MM.1S (cell line): Measurements from ENCODE around the gene SYTL3.

ENCODE experiments used
- DNase-seq: peaks from one replicate; pipeline ENCODE4 v3.0.0-alpha.2; 2015
- H2AFZ ChIP-seq: fragments of 300-600 bp; sonication (generic); 2 replicates; pipeline ENCODE4 v1.6.0; 2016; ENCODE audit warnings: antibody characterized with exemption, low read length
- H3F3A ChIP-seq: fragments of 300-600 bp; sonication (generic); 2 replicates; pipeline ENCODE4 v1.6.1; 2016; ENCODE audit warnings: mild to moderate bottlenecking, antibody characterized with exemption, low read length, moderate library complexity, mixed read lengths; ENCODE audit not compliant: insufficient read depth
- H3K27ac ChIP-seq: fragments of 300-600 bp; sonication (generic); 2 replicates; pipeline ENCODE4 v1.5.1; 2016; ENCODE audit warnings: mild to moderate bottlenecking, low read length
- H3K27me3 ChIP-seq: fragments of 300-600 bp; sonication (generic); replicated peaks from 2 replicates; pipeline ENCODE4 v1.6.0; 2016; ENCODE audit warnings: low read length; ENCODE audit not compliant: insufficient read depth
- H3K36me3 ChIP-seq: fragments of 300-600 bp; sonication (generic); replicated peaks from 2 replicates; pipeline ENCODE4 v1.6.1; 2016; ENCODE audit warnings: mild to moderate bottlenecking, low read length, mixed read lengths; ENCODE audit not compliant: insufficient read depth
- H3K4me1 ChIP-seq: fragments of 300-600 bp; sonication (generic); 2 replicates; pipeline ENCODE4 v1.6.1; 2016; ENCODE audit warnings: low read length, mixed read lengths
- H3K4me2 ChIP-seq: fragments of 300-600 bp; sonication (generic); 2 replicates; pipeline ENCODE4 v1.6.0; 2016; ENCODE audit warnings: low read depth, low read length
- H3K4me3 ChIP-seq: fragments of 300-600 bp; sonication (generic); 2 replicates; pipeline ENCODE4 v1.5.1; 2016; ENCODE audit warnings: low read length, mixed read lengths
- H3K79me2 ChIP-seq: fragments of 300-600 bp; sonication (generic); 2 replicates; pipeline ENCODE4 v1.6.1; 2016; ENCODE audit warnings: mixed run types, low read length, mixed read lengths
- H3K9ac ChIP-seq: fragments of 300-600 bp; sonication (generic); 2 replicates; pipeline ENCODE4 v1.6.1; 2016; ENCODE audit warnings: low read length, mixed read lengths
- H3K9me2 ChIP-seq: fragments of 300-600 bp; sonication (generic); replicated peaks from 2 replicates; pipeline ENCODE4 v1.6.1; 2016; ENCODE audit warnings: mild to moderate bottlenecking, low read length, mixed read lengths; ENCODE audit not compliant: insufficient read depth
- H3K9me3 ChIP-seq: fragments of 300-600 bp; sonication (generic); replicated peaks from 2 replicates; pipeline ENCODE4 v1.6.1; 2016; ENCODE audit warnings: mild to moderate bottlenecking, low read length, mixed read lengths; ENCODE audit not compliant: insufficient read depth
- H4K20me1 ChIP-seq: fragments of 300-600 bp; sonication (generic); 2 replicates; pipeline ENCODE4 v1.6.1; 2016; ENCODE audit warnings: mild to moderate bottlenecking, low read length, moderate library complexity, mixed read lengths; ENCODE audit not compliant: insufficient read depth
- CTCF ChIP-seq: fragments of 300-600 bp; sonication (generic); IDR thresholded peaks from 2 replicates; pipeline ENCODE4 v1.5.1; 2016; ENCODE audit warnings: antibody characterized with exemption, low read length, mixed read lengths
- EZH2 ChIP-seq: fragments of 300-600 bp; sonication (generic); optimal IDR thresholded peaks from 2 replicates; pipeline ENCODE3; 2017; ENCODE audit warnings: low read depth, mild to moderate bottlenecking, antibody characterized with exemption, low read length, mixed read lengths
- EZH2phosphoT487 ChIP-seq: fragments of 300-600 bp; sonication (generic); IDR thresholded peaks from 2 replicates; pipeline ENCODE4 v1.6.1; 2018; ENCODE audit warnings: antibody characterized with exemption, low read length

Gene SYTL3

GRCh38 chr6:158636778-158637177 lies 13.1 kb upstream of the SYTL3 start:
- no peak for DNase-seq
- no peaks in the 10 kb centered on the region for H3K36me3 ChIP-seq
- no peak overlapping the region for H3K4me3 ChIP-seq
- H3K9me3 ChIP-seq, result no peaks in the 10 kb centered on the region
- no peak overlapping the region for H3K4me2 ChIP-seq
- no peaks in the 10 kb centered on the region for H3K9me2 ChIP-seq
- H3K9ac ChIP-seq, result no peak overlapping the region
- no peaks in the 10 kb centered on the region for H3F3A ChIP-seq
- no peak overlapping the region for H2AFZ ChIP-seq
- no peaks in the 10 kb centered on the region for H3K79me2 ChIP-seq
- no peaks in the 10 kb centered on the region for H3K27me3 ChIP-seq
- no peak overlapping the region for H3K27ac ChIP-seq
- no peaks in the 10 kb centered on the region for H4K20me1 ChIP-seq
- no peak for TF ChIP-seq CTCF
- no peak for TF ChIP-seq EZH2
- no peak for TF ChIP-seq EZH2phosphoT487
- no peaks in the 10 kb centered on the region for H3K4me1 ChIP-seq

GRCh38 chr6:158638324-158638854 lies 11.5 kb upstream of the SYTL3 start:
- H3K9me3 ChIP-seq, result no peaks in the 10 kb centered on the region
- no peak overlapping the region for H3K27ac ChIP-seq
- no peaks in the 10 kb centered on the region for H3K36me3 ChIP-seq
- H2AFZ ChIP-seq, result no peak overlapping the region
- H3K79me2 ChIP-seq, result peaks cover 13% of the 10 kb centered on the region
- H3K4me3 ChIP-seq, result no peak overlapping the region
- no peak overlapping the region for H3K4me2 ChIP-seq
- no peaks in the 10 kb centered on the region; the same call in 1 of the 2 replicates for H4K20me1 ChIP-seq
- no peaks in the 10 kb centered on the region for H3K4me1 ChIP-seq
- no peaks in the 10 kb centered on the region for H3K9me2 ChIP-seq
- DNase-seq, result no peak
- TF ChIP-seq CTCF, result no peak
- TF ChIP-seq EZH2phosphoT487, result no peak
- TF ChIP-seq EZH2, result no peak
- H3K27me3 ChIP-seq, result no peaks in the 10 kb centered on the region
- H3F3A ChIP-seq, result no peaks in the 10 kb centered on the region
- no peak overlapping the region for H3K9ac ChIP-seq

- Histone ChIP-seq H3K27me3 (no peaks in the 10 kb centered on the region), H3K9me3 (no peaks in the 10 kb centered on the region)
Observed at GRCh38 chr6:158639056-158639455, 10.8 kb upstream of the SYTL3 start.

More at GRCh38 chr6:158639056-158639455, 10.8 kb upstream of the SYTL3 start:
- Histone ChIP-seq H3K27ac (no peak overlapping the region), H3K9ac (no peak overlapping the region), H3K4me1 (no peaks in the 10 kb centered on the region), H3K4me3 (no peak overlapping the region), H3K36me3 (no peaks in the 10 kb centered on the region), H3K4me2 (no peak overlapping the region), H4K20me1 (no peaks in the 10 kb centered on the region; the same call in 1 of the 2 replicates), H3K79me2 (peaks cover 16% of the 10 kb centered on the region), H3K9me2 (no peaks in the 10 kb centered on the region), H3F3A (no peaks in the 10 kb centered on the region), H2AFZ (no peak overlapping the region)
- no peak for DNase-seq
- no peak for TF ChIP-seq EZH2
- no peak for TF ChIP-seq EZH2phosphoT487
- no peak for TF ChIP-seq CTCF
